HepG2 (cell line): Measurements from ENCODE around the gene ZDHHC21. TPM values are rescaled to one million over a fixed set of nuclear protein-coding genes. Genes with fewer than 3 reads are reported as not detected.

Source experiments
- ATAC-seq: fragments of 200-7000 bp; cut with Tn5 transposase; 3 replicates; pipeline ENCODE4 v1.9.1; 2020; ENCODE audit warnings: mild to moderate bottlenecking, moderate library complexity
- BruUV-seq: library from RNA; stranded (reverse); fragments of 400-500 nt; replicated peaks from 2 replicates; lab custom pipeline; 2021; lab: Mats Ljungman, UMichigan
- CTCF ChIA-PET: fragments of 300-600 bp; formaldehyde crosslinking; extraction: SDS; loops from one replicate; lab custom pipeline; 2021; ENCODE audit warnings: low total read pairs, inconsistent platforms, low intra/inter-chr PET ratio; lab: Yijun Ruan, JAX
- POLR2A ChIA-PET: fragments of 350-600 bp; sonication (Branson Sonifier 250); formaldehyde crosslinking; loops from one replicate; lab custom pipeline; 2020; ENCODE audit warnings: antibody characterized with exemption, inconsistent platforms; lab: Yijun Ruan, JAX
- DNase-seq: peaks from one replicate; pipeline ENCODE4 v3.0.0-alpha.2; 2015; ENCODE audit warnings: low spot score
- FAIRE-seq: peaks from 3 replicates; lab custom pipeline; 2011; peaks lifted over from hg19 to GRCh38; lab: Jason Lieb, UNC
- H2AFZ ChIP-seq: one replicate; pipeline ENCODE4 v1.6.1; 2011; ENCODE audit warnings: low read length, inconsistent platforms
- H3K27ac ChIP-seq: fragments of 300-600 bp; 3 replicates; pipeline ENCODE4 v1.8.0; 2011; ENCODE audit warnings: mixed run types, mild to moderate bottlenecking, mixed read lengths, low read length, inconsistent platforms; ENCODE audit not compliant: insufficient read depth; ENCODE audit errors: extremely low read length
- H3K27me3 ChIP-seq, 2 experiments: fragments of 200-600 bp in 1 of 2; 2 replicates in 1 of 2; 3 replicates in 1 of 2; pipeline versions ENCODE4 v1.6.0 to v1.8.0; 2011; ENCODE audit warnings: low read length in 2 of 2, mild to moderate bottlenecking in 2 of 2, moderate library complexity in 2 of 2, inconsistent platforms in 1 of 2; ENCODE audit not compliant: insufficient read depth in 2 of 2, control insufficient read depth in 1 of 2
- H3K36me3 ChIP-seq, 2 experiments: fragments of 200-600 bp in 1 of 2; replicated peaks in 1 of 2; 2 replicates in 1 of 2; 3 replicates in 1 of 2; pipeline versions ENCODE4 v1.5.1 to v1.8.0; 2011; ENCODE audit warnings: low read length in 2 of 2, inconsistent platforms in 1 of 2; ENCODE audit not compliant: insufficient read depth in 2 of 2, control insufficient read depth in 1 of 2
- H3K4me1 ChIP-seq: 2 replicates; pipeline ENCODE4 v1.5.1; 2012; ENCODE audit warnings: low read length, inconsistent platforms; ENCODE audit not compliant: insufficient read depth
- H3K4me2 ChIP-seq: 2 replicates; pipeline ENCODE4 v1.6.0; 2011; ENCODE audit warnings: low read depth, low read length, inconsistent platforms
- H3K4me3 ChIP-seq, 3 experiments: fragments of 200-600 bp in 1 of 3; sonication (generic), shearing (Covaris generic) in 1 of 3; replicated peaks in 1 of 3; 2 replicates each; pipeline ENCODE4 v1.5.1; 2011 to 2016; ENCODE audit warnings: low read length in 3 of 3, inconsistent platforms in 2 of 3, low read depth in 2 of 3, mild to moderate bottlenecking in 2 of 3, control low read depth in 1 of 3, mixed read lengths in 1 of 3; ENCODE audit not compliant: insufficient read depth in 1 of 3
- H3K79me2 ChIP-seq: one replicate; pipeline ENCODE4 v1.6.1; 2011; ENCODE audit warnings: low read length, inconsistent platforms; ENCODE audit not compliant: insufficient read depth
- H3K9ac ChIP-seq: 2 replicates; pipeline ENCODE4 v1.6.0; 2011; ENCODE audit warnings: mild to moderate bottlenecking, low read depth, low read length, inconsistent platforms; ENCODE audit not compliant: insufficient read depth
- H3K9me3 ChIP-seq: 2 replicates; pipeline ENCODE4 v1.5.1; 2012; ENCODE audit warnings: mild to moderate bottlenecking, low read length
- H4K20me1 ChIP-seq: 2 replicates; pipeline ENCODE4 v1.6.0; 2011; ENCODE audit warnings: inconsistent platforms, mild to moderate bottlenecking, low read length, moderate library complexity; ENCODE audit not compliant: insufficient read depth
- ARHGAP35 ChIP-seq: sonication (generic); formaldehyde crosslinking; IDR thresholded peaks from 2 replicates; pipeline ENCODE4 v1.9.0; 2022; ENCODE audit warnings: mild to moderate bottlenecking, inconsistent platforms, moderate library complexity, missing genetic modification reagents, borderline replicate concordance
- FOSL2 ChIP-seq: sonication (generic); formaldehyde crosslinking; IDR thresholded peaks from 2 replicates; pipeline ENCODE4 v1.4.0; 2020; ENCODE audit warnings: missing genetic modification reagents
- MAFF ChIP-seq: IDR thresholded peaks from 2 replicates; pipeline ENCODE4 v1.6.1; 2011; ENCODE audit warnings: low read depth, low read length, improper control_type of control experiment
- MAFK ChIP-seq, 2 experiments: IDR thresholded peaks in 1 of 2; conservative IDR thresholded peaks in 1 of 2; 2 replicates each; pipeline ENCODE4 v1.6.1; 2011; ENCODE audit warnings: improper control_type of control experiment in 2 of 2, low read length in 2 of 2
- NR2F6 ChIP-seq, 2 experiments: IDR thresholded peaks; 2 replicates each; pipeline ENCODE4 v1.6.1; 2016; ENCODE audit warnings: antibody characterized with exemption in 1 of 2, mild to moderate bottlenecking in 1 of 2
- REXO4 ChIP-seq: sonication (generic); formaldehyde crosslinking; IDR thresholded peaks from 2 replicates; pipeline ENCODE4 v1.8.0; 2022; ENCODE audit warnings: missing genetic modification reagents, mild to moderate bottlenecking, borderline replicate concordance
- SOX13 ChIP-seq, 3 experiments: fragments of 450-650 bp in 1 of 3; sonication (generic) in 1 of 3; formaldehyde crosslinking in 1 of 3; IDR thresholded peaks in 2 of 3; conservative IDR thresholded peaks in 1 of 3; 2 replicates each; pipeline versions ENCODE4 v1.5.0 to v1.6.1; 2016 to 2020; ENCODE audit warnings: antibody characterized with exemption in 1 of 3, mild to moderate bottlenecking in 1 of 3, missing compliant biosample characterization in 1 of 3, missing genetic modification reagents in 1 of 3, moderate library complexity in 1 of 3
- TBP ChIP-seq: sonication (generic); formaldehyde crosslinking; IDR thresholded peaks from 2 replicates; pipeline ENCODE4 v1.5.0; 2020; ENCODE audit warnings: missing genetic modification reagents
- TEAD2 ChIP-seq: sonication (generic); formaldehyde crosslinking; IDR thresholded peaks from 2 replicates; pipeline ENCODE4 v1.9.0; 2021; ENCODE audit warnings: missing genetic modification reagents
- ZNF292 ChIP-seq: sonication (generic); formaldehyde crosslinking; IDR thresholded peaks from 2 replicates; pipeline ENCODE4 v1.8.1; 2022; ENCODE audit warnings: mild to moderate bottlenecking, low read depth, missing genetic modification reagents, borderline replicate concordance
- WGBS: methylation state at CpG from one replicate; pipeline ENCODE4 v1.1.6; 2017; ENCODE audit warnings: low lambda C conversion rate; 5-methylcytosine and 5-hydroxymethylcytosine counted together
- in situ Hi-C: cut with HindIII; loops from 2 replicates; pipeline ENCODE4 v1.10.0; 2017; ENCODE audit warnings: low pct_unique_long_range_greater_than_20kb; ENCODE audit not compliant: extremely low pct_ligation_motif_present
- intact Hi-C: fragments of 100-400 bp; cut with micrococcal nuclease; formaldehyde crosslinking; loops from one replicate; pipeline ENCODE4 v1.10.0; 2022; ENCODE audit not compliant: unreplicated experiment
- polyA plus RNA-seq, 8 experiments: library from polyadenylated mRNA; depleted of rRNA in 3 of 8; stranded (reverse) in 7 of 8; unstranded in 1 of 8; fragments of >200 nt; fragmentation: Illumina TruSeq in 4 of 8; extraction: Trizol in 4 of 8; gene quantifications; 2 replicates each; pipeline versions ENCODE4 v1.2.1 to v1.2.3, GENCODE V29; 2011 to 2016; ENCODE audit warnings: low read depth in 4 of 8, missing spikeins in 1 of 8, mixed read lengths in 1 of 8; ENCODE audit not compliant: insufficient read depth in 1 of 8
- total RNA-seq, 5 experiments: library from RNA; depleted of rRNA; stranded (reverse); fragments of >200 nt; fragmentation: Illumina TruSeq; extraction: Trizol; gene quantifications; 2 replicates each; pipeline ENCODE4 v1.2.3, GENCODE V29; 2016; ENCODE audit warnings: low read depth in 1 of 5
- TF ChIP-seq, protein P1 (sequence below): sonication (generic); formaldehyde crosslinking; IDR thresholded peaks from 2 replicates; pipeline ENCODE4 v1.4.0; 2020; ENCODE audit warnings: missing genetic modification reagents
- TF ChIP-seq, protein P2 (sequence below): sonication (generic); formaldehyde crosslinking; IDR thresholded peaks from 2 replicates; pipeline ENCODE4 v1.5.1; 2020; ENCODE audit warnings: mild to moderate bottlenecking, missing genetic modification reagents, moderate library complexity
- TF ChIP-seq, protein P3 (sequence below): sonication (generic); formaldehyde crosslinking; IDR thresholded peaks from 2 replicates; pipeline ENCODE4 v1.9.0; 2021; ENCODE audit warnings: missing genetic modification reagents, borderline replicate concordance

The ZDHHC21 gene
- total and polyA plus RNA-seq, 2 of the 13 experiments (the other 11 are each of a cell fraction or from before 2014, with no cell fraction given) = 2.4 to 3.7 TPM

DNA sequence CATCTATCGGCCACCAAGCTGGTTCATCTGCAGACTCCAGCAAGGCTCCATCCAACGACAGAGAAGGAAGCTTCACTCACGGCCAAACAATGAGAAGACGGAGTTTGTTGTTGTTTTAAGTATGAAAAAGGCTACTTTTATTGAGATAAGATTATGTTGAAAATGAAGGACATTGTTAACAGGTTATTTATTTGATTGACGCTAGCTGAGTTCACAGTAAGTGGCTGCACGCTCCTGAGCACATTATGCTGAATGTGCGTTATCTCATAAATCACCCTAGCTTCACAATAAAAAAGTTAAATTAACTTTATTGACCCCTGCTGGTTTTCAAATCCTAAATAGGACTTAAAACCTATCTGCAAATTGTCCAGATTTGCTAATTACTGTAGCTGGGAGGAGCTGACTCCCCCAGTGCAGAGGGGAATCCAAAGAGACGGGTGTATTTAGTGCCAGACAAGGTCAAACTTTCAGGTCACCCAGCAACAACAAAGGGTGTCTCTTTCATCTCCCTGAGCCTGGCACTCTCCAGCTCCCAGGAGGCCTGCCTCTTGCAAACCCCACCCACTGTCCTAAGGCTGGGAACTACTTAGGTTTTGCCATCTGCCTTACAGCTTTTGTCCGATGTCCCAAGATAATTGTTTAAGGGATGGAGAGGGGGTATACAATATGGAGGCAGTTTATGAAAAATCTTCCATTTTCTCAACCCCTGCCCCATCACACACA is 129.2 kb downstream of the ZDHHC21 start:
- ChIA-PET POLR2A (no interaction called here), CTCF (no interaction called here)
- BruUV-seq = no TSS peak
- DNase-seq (peak; percentile 33), ATAC-seq (peak; percentile 23; the same call in 2 of the 3 replicates), FAIRE-seq (no peak)
- 70% methylated on average over 9 of the region's 9 CpGs for WGBS
- Histone ChIP-seq H3K79me2 (no peaks in the 10 kb centered on the region), H3K27ac (no peak overlapping the region), H3K4me3 (no peak overlapping the region), H3K4me2 (no peak overlapping the region), H3K9ac (no peak overlapping the region), H3K9me3 (no peaks in the 10 kb centered on the region), H3K4me1 (peaks cover 59% of the 10 kb centered on the region), H3K36me3 (no peaks in the 10 kb centered on the region), H3K27me3 (no peaks in the 10 kb centered on the region), H2AFZ (no peak overlapping the region), H4K20me1 (no peaks in the 10 kb centered on the region)
- intact Hi-C loops (loop anchor here (1.0 to 10.0 kb wide), 3 partner anchors 31 to 99 kb away; no protein-coding TSS in a partner anchor), in situ Hi-C loops (no loop called here)
- no peak for TF ChIP-seq SOX13 (IDR thresholded peaks at IDR 0.05)
- peak in 1 of 2 experiments; percentile 22; a peak in 1 of 4 replicates for TF ChIP-seq SOX13 (CRISPR knock-in tag; conservative IDR thresholded peaks at IDR 0.05 in 1 of 2, IDR thresholded peaks at IDR 0.05 in 1 of 2)
- TF ChIP-seq, protein P1, sequence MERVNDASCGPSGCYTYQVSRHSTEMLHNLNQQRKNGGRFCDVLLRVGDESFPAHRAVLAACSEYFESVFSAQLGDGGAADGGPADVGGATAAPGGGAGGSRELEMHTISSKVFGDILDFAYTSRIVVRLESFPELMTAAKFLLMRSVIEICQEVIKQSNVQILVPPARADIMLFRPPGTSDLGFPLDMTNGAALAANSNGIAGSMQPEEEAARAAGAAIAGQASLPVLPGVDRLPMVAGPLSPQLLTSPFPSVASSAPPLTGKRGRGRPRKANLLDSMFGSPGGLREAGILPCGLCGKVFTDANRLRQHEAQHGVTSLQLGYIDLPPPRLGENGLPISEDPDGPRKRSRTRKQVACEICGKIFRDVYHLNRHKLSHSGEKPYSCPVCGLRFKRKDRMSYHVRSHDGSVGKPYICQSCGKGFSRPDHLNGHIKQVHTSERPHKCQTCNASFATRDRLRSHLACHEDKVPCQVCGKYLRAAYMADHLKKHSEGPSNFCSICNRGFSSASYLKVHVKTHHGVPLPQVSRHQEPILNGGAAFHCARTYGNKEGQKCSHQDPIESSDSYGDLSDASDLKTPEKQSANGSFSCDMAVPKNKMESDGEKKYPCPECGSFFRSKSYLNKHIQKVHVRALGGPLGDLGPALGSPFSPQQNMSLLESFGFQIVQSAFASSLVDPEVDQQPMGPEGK = 0 out of 2 replicates have a peak, but pooled peaks have one; percentile 19
- TF ChIP-seq NR2F6 (IDR thresholded peaks at IDR 0.05) = 0 out of 2 replicates have a peak, but pooled peaks have one; percentile 29
- TF ChIP-seq NR2F6 (CRISPR knock-in tag; IDR thresholded peaks at IDR 0.05) = 0 out of 2 replicates have a peak, but pooled peaks have one; percentile 47
- TF ChIP-seq TBP (CRISPR knock-in tag) = no peak
- no peak for TF ChIP-seq ZNF292
- peak; percentile 80 to 89 for TF ChIP-seq MAFK (conservative IDR thresholded peaks at IDR 0.05 in 1 of 2, IDR thresholded peaks at IDR 0.05 in 1 of 2; ENCODE audit: low read length in 2 of 2)
- no peak for TF ChIP-seq ARHGAP35 (CRISPR knock-in tag)
- TF ChIP-seq FOSL2 (CRISPR knock-in tag) = no peak
- TF ChIP-seq, protein P2, sequence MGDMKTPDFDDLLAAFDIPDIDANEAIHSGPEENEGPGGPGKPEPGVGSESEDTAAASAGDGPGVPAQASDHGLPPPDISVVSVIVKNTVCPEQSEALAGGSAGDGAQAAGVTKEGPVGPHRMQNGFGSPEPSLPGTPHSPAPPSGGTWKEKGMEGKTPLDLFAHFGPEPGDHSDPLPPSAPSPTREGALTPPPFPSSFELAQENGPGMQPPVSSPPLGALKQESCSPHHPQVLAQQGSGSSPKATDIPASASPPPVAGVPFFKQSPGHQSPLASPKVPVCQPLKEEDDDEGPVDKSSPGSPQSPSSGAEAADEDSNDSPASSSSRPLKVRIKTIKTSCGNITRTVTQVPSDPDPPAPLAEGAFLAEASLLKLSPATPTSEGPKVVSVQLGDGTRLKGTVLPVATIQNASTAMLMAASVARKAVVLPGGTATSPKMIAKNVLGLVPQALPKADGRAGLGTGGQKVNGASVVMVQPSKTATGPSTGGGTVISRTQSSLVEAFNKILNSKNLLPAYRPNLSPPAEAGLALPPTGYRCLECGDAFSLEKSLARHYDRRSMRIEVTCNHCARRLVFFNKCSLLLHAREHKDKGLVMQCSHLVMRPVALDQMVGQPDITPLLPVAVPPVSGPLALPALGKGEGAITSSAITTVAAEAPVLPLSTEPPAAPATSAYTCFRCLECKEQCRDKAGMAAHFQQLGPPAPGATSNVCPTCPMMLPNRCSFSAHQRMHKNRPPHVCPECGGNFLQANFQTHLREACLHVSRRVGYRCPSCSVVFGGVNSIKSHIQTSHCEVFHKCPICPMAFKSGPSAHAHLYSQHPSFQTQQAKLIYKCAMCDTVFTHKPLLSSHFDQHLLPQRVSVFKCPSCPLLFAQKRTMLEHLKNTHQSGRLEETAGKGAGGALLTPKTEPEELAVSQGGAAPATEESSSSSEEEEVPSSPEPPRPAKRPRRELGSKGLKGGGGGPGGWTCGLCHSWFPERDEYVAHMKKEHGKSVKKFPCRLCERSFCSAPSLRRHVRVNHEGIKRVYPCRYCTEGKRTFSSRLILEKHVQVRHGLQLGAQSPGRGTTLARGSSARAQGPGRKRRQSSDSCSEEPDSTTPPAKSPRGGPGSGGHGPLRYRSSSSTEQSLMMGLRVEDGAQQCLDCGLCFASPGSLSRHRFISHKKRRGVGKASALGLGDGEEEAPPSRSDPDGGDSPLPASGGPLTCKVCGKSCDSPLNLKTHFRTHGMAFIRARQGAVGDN (CRISPR knock-in tag) = no peak
- peak; percentile 77 for TF ChIP-seq MAFF
- no peak for TF ChIP-seq REXO4 (CRISPR knock-in tag)
- TF ChIP-seq TEAD2 = no peak
- TF ChIP-seq, protein P3, sequence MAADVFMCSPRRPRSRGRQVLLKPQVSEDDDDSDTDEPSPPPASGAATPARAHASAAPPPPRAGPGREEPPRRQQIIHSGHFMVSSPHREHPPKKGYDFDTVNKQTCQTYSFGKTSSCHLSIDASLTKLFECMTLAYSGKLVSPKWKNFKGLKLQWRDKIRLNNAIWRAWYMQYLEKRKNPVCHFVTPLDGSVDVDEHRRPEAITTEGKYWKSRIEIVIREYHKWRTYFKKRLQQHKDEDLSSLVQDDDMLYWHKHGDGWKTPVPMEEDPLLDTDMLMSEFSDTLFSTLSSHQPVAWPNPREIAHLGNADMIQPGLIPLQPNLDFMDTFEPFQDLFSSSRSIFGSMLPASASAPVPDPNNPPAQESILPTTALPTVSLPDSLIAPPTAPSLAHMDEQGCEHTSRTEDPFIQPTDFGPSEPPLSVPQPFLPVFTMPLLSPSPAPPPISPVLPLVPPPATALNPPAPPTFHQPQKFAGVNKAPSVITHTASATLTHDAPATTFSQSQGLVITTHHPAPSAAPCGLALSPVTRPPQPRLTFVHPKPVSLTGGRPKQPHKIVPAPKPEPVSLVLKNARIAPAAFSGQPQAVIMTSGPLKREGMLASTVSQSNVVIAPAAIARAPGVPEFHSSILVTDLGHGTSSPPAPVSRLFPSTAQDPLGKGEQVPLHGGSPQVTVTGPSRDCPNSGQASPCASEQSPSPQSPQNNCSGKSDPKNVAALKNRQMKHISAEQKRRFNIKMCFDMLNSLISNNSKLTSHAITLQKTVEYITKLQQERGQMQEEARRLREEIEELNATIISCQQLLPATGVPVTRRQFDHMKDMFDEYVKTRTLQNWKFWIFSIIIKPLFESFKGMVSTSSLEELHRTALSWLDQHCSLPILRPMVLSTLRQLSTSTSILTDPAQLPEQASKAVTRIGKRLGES (CRISPR knock-in tag) = no peak
